ENCODE results near the gene KIAA0319L. TPM values are rescaled to one million over a fixed set of nuclear protein-coding genes. Genes with fewer than 3 reads are reported as not detected.

The KIAA0319L gene
- total RNA-seq, 1 experiment from 2014 or later = 60.0 TPM

DNA sequence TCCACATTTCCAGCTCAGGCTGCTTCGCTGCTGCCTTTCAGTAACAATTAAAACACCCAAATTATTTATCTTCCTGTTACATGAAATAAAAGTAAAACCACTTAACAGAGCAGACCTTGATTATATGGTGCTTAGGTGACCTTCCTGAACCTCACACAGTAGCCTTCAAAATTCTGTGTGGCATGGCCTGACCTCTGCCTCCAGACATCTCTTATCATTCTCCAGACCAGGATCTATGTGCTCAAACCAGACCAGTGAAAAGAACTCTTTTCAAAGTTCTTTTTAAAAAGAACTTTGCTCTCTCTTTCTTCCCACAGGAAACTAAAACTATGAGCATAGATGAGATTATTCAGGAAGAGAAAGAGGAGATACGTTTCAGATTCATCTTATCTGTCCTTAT lies 37.8 kb downstream of the KIAA0319L start:
- ChIA-PET POLR2A (no interaction called here), CTCF (no interaction called here)
- no peaks in the 10 kb centered on the region for H3K27me3 ChIP-seq (ENCODE audit: control insufficient read depth, insufficient read depth, low read length)
- no peaks in the 10 kb centered on the region for H3K36me3 ChIP-seq (ENCODE audit: control insufficient read depth, insufficient read depth, low read length)
- ATAC-seq (no peak), DNase-seq (ENCODE audit: low read depth, low spot score) (no peak)
- no peaks in the 10 kb centered on the region for H3K4me1 ChIP-seq (ENCODE audit: control insufficient read depth, insufficient read depth, low read length)
- intact Hi-C loops (cut with micrococcal nuclease; ENCODE audit: unreplicated experiment) = no loop called here
- TF ChIP-seq, protein P1, sequence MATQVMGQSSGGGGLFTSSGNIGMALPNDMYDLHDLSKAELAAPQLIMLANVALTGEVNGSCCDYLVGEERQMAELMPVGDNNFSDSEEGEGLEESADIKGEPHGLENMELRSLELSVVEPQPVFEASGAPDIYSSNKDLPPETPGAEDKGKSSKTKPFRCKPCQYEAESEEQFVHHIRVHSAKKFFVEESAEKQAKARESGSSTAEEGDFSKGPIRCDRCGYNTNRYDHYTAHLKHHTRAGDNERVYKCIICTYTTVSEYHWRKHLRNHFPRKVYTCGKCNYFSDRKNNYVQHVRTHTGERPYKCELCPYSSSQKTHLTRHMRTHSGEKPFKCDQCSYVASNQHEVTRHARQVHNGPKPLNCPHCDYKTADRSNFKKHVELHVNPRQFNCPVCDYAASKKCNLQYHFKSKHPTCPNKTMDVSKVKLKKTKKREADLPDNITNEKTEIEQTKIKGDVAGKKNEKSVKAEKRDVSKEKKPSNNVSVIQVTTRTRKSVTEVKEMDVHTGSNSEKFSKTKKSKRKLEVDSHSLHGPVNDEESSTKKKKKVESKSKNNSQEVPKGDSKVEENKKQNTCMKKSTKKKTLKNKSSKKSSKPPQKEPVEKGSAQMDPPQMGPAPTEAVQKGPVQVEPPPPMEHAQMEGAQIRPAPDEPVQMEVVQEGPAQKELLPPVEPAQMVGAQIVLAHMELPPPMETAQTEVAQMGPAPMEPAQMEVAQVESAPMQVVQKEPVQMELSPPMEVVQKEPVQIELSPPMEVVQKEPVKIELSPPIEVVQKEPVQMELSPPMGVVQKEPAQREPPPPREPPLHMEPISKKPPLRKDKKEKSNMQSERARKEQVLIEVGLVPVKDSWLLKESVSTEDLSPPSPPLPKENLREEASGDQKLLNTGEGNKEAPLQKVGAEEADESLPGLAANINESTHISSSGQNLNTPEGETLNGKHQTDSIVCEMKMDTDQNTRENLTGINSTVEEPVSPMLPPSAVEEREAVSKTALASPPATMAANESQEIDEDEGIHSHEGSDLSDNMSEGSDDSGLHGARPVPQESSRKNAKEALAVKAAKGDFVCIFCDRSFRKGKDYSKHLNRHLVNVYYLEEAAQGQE (IDR thresholded peaks at IDR 0.05; ENCODE audit: insufficient read depth in 1 of 2, low read depth in 2 of 2, low read length in 1 of 2) = no peak
- no TSS peak for BruUV-seq (replicated peaks)
- H3K4me3 ChIP-seq (ENCODE audit: low read depth in 2 of 2, low read length in 2 of 2) = no peak overlapping the region
- no peak overlapping the region for H3K27ac ChIP-seq (ENCODE audit: low read length)
- in situ Hi-C loops (cut with HindIII; ENCODE audit: low pct_unique_long_range_greater_than_20kb, low sequenced_read_pairs) = no loop called here
- no peaks in the 10 kb centered on the region; the same call in 1 of the 2 replicates for H3K9me3 ChIP-seq (ENCODE audit: control insufficient read depth, insufficient read depth, low read depth, low read length)

DNA sequence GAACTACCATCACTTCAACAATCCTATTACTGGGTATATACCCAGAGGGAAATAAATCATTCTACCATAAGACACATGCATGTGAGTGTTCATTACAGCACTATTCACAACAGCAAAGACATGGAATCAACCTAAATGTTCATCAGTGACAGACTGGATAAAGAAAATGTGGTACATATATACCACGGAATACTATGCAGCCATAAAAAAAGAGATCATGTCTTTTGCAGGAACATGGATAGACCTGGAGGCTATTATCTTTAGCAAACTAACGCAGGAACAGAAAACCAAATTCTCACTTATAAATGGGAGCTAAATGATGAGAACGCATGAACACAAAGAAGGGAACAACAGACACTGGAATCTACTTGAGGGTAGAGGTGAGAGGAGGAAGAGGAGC lies 39.0 kb downstream of the KIAA0319L start:
- no peaks in the 10 kb centered on the region for H3K4me1 ChIP-seq (ENCODE audit: control insufficient read depth, insufficient read depth, low read length)
- TF ChIP-seq SIN3A (IDR thresholded peaks at IDR 0.05; ENCODE audit: borderline replicate concordance, insufficient read depth, low read depth, low read length) (no peak), TCF7L2 (IDR thresholded peaks at IDR 0.05; ENCODE audit: low read depth, low read length) (no peak), POLR2AphosphoS5 (IDR thresholded peaks at IDR 0.05; ENCODE audit: low read depth, low read length) (no peak)
- TF ChIP-seq, protein P2, sequence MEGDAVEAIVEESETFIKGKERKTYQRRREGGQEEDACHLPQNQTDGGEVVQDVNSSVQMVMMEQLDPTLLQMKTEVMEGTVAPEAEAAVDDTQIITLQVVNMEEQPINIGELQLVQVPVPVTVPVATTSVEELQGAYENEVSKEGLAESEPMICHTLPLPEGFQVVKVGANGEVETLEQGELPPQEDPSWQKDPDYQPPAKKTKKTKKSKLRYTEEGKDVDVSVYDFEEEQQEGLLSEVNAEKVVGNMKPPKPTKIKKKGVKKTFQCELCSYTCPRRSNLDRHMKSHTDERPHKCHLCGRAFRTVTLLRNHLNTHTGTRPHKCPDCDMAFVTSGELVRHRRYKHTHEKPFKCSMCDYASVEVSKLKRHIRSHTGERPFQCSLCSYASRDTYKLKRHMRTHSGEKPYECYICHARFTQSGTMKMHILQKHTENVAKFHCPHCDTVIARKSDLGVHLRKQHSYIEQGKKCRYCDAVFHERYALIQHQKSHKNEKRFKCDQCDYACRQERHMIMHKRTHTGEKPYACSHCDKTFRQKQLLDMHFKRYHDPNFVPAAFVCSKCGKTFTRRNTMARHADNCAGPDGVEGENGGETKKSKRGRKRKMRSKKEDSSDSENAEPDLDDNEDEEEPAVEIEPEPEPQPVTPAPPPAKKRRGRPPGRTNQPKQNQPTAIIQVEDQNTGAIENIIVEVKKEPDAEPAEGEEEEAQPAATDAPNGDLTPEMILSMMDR (IDR thresholded peaks at IDR 0.05) = no peak
- TF ChIP-seq, protein P1 (IDR thresholded peaks at IDR 0.05; ENCODE audit: insufficient read depth in 1 of 2, low read depth in 2 of 2, low read length in 1 of 2) = no peak
- BruUV-seq (replicated peaks) = no TSS peak
- no peak overlapping the region for H3K4me3 ChIP-seq (ENCODE audit: low read depth in 2 of 2, low read length in 2 of 2)
- intact Hi-C loops (cut with micrococcal nuclease; ENCODE audit: unreplicated experiment) = no loop called here
- ChIA-PET POLR2A (no interaction called here), CTCF (no interaction called here)
- H3K27me3 ChIP-seq (ENCODE audit: control insufficient read depth, insufficient read depth, low read length) = no peaks in the 10 kb centered on the region
- H3K9me3 ChIP-seq (ENCODE audit: control insufficient read depth, insufficient read depth, low read depth, low read length) = no peaks in the 10 kb centered on the region; the same call in 1 of the 2 replicates
- no peak for DNase-seq (ENCODE audit: low read depth, low spot score)
- H3K27ac ChIP-seq (ENCODE audit: low read length) = no peak overlapping the region
- H3K36me3 ChIP-seq (ENCODE audit: control insufficient read depth, insufficient read depth, low read length) = no peaks in the 10 kb centered on the region
- in situ Hi-C loops (cut with HindIII; ENCODE audit: low pct_unique_long_range_greater_than_20kb, low sequenced_read_pairs) = no loop called here
- ATAC-seq = no peak

All from Panc1 (cell line).